WTC11 (cell line): ENCODE results near the gene FALEC. TPM values are rescaled to one million over a fixed set of nuclear protein-coding genes. Genes with fewer than 3 reads are reported as not detected.
A peak's percentile ranks its signal among the peaks of the same experiment; 100 is the strongest.

Experiments
- ATAC-seq: fragments of 200-7000 bp; cut with Tn5 transposase; 2 replicates; pipeline ENCODE4 v1.10.0; 2021; ENCODE audit warnings: mild to moderate bottlenecking, moderate library complexity
- CTCF ChIA-PET: fragments of 300-600 bp; sonication (Branson Sonifier 250); formaldehyde crosslinking; loops from one replicate; lab custom pipeline; 2021; ENCODE audit warnings: antibody characterized with exemption; lab: Charles Lee
- POLR2A ChIA-PET: fragments of 350-600 bp; sonication (Branson Sonifier 250); formaldehyde crosslinking; loops from one replicate; lab custom pipeline; 2021; ENCODE audit warnings: antibody characterized with exemption; lab: Charles Lee
- DNase-seq: peaks from one replicate; pipeline ENCODE4 v3.0.0; 2021; ENCODE audit warnings: low spot score
- H3K27ac Mint-ChIP-seq: 2 replicates; pipeline ENCODE4 v1.8.0; 2021; ENCODE audit warnings: mixed read lengths
- H3K27me3 Mint-ChIP-seq: 2 replicates; pipeline ENCODE4 v1.8.0; 2021; ENCODE audit warnings: low read depth, mild to moderate bottlenecking, moderate library complexity, mixed read lengths
- H3K36me3 Mint-ChIP-seq: 2 replicates; pipeline ENCODE4 v1.8.0; 2021; ENCODE audit warnings: mixed read lengths
- H3K4me1 Mint-ChIP-seq: 2 replicates; pipeline ENCODE4 v1.8.0; 2022; ENCODE audit warnings: mixed read lengths
- H3K4me3 Mint-ChIP-seq: 2 replicates; pipeline ENCODE4 v1.8.0; 2021; ENCODE audit warnings: mild to moderate bottlenecking, moderate library complexity, mixed read lengths
- H3K9me3 Mint-ChIP-seq: 2 replicates; pipeline ENCODE4 v1.8.0; 2021; ENCODE audit warnings: mixed read lengths
- AFF4 ChIP-seq: sonication (generic); formaldehyde crosslinking; IDR thresholded peaks from 2 replicates; pipeline ENCODE4 v1.8.1; 2023; ENCODE audit warnings: mild to moderate bottlenecking, missing genetic modification reagents, borderline replicate concordance
- ATF1 ChIP-seq: sonication (generic); formaldehyde crosslinking; IDR thresholded peaks from 2 replicates; pipeline ENCODE4 v1.8.1; 2023; ENCODE audit warnings: mild to moderate bottlenecking, moderate library complexity, missing genetic modification reagents
- ATF6 ChIP-seq: sonication (generic); formaldehyde crosslinking; IDR thresholded peaks from 2 replicates; pipeline ENCODE4 v1.8.1; 2023; ENCODE audit warnings: mild to moderate bottlenecking, missing genetic modification reagents
- CTCF ChIP-seq: fragments of 200-600 bp; IDR thresholded peaks from 2 replicates; pipeline ENCODE4 v1.8.0; 2022; ENCODE audit warnings: antibody characterized with exemption
- EMX1 ChIP-seq: fragments of 250-450 bp; sonication (Bioruptor Pico); IDR thresholded peaks from 2 replicates; pipeline ENCODE4 v1.8.0; 2021; ENCODE audit warnings: mild to moderate bottlenecking
- FOXK1 ChIP-seq: sonication (generic); formaldehyde crosslinking; IDR thresholded peaks from 2 replicates; pipeline ENCODE4 v1.8.0; 2022; ENCODE audit warnings: mild to moderate bottlenecking, moderate library complexity, missing genetic modification reagents
- GABPB1 ChIP-seq: sonication (generic); formaldehyde crosslinking; IDR thresholded peaks from 2 replicates; pipeline ENCODE4 v1.8.1; 2023; ENCODE audit warnings: mild to moderate bottlenecking, missing genetic modification reagents
- KAT7 ChIP-seq: sonication (generic); formaldehyde crosslinking; IDR thresholded peaks from 2 replicates; pipeline ENCODE4 v1.8.1; 2023; ENCODE audit warnings: missing genetic modification reagents, mild to moderate bottlenecking, borderline replicate concordance
- NFE2L1 ChIP-seq: sonication (generic); formaldehyde crosslinking; IDR thresholded peaks from 2 replicates; pipeline ENCODE4 v1.8.1; 2023; ENCODE audit warnings: missing genetic modification reagents
- NR3C1 ChIP-seq: sonication (generic); formaldehyde crosslinking; conservative IDR thresholded peaks from 2 replicates; pipeline ENCODE4 v1.8.1; 2023; ENCODE audit warnings: low read depth, mild to moderate bottlenecking, missing genetic modification reagents
- RORB ChIP-seq: fragments of 250-450 bp; sonication (Bioruptor Pico); IDR thresholded peaks from 2 replicates; pipeline ENCODE4 v1.9.0; 2021; ENCODE audit warnings: mild to moderate bottlenecking
- SOX15 ChIP-seq: fragments of 250-450 bp; sonication (Bioruptor Pico); IDR thresholded peaks from 2 replicates; pipeline ENCODE4 v1.9.0; 2021; ENCODE audit warnings: mild to moderate bottlenecking
- SP1 ChIP-seq: sonication (generic); formaldehyde crosslinking; conservative IDR thresholded peaks from 2 replicates; pipeline ENCODE4 v1.8.1; 2022; ENCODE audit warnings: missing genetic modification reagents
- TEAD1 ChIP-seq: sonication (generic); formaldehyde crosslinking; IDR thresholded peaks from 2 replicates; pipeline ENCODE4 v1.8.0; 2022; ENCODE audit warnings: mild to moderate bottlenecking, missing genetic modification reagents
- TEAD4 ChIP-seq: sonication (generic); formaldehyde crosslinking; IDR thresholded peaks from 2 replicates; pipeline ENCODE4 v1.8.0; 2022; ENCODE audit warnings: mild to moderate bottlenecking, missing genetic modification reagents
- ZNF396 ChIP-seq: fragments of 250-450 bp; sonication (Bioruptor Pico); IDR thresholded peaks from 2 replicates; pipeline ENCODE4 v1.8.0; 2021; ENCODE audit warnings: mild to moderate bottlenecking, moderate library complexity, borderline replicate concordance
- ZNF671 ChIP-seq: fragments of 250-450 bp; sonication (Bioruptor Pico); IDR thresholded peaks from 2 replicates; pipeline ENCODE4 v1.8.0; 2021; ENCODE audit warnings: mild to moderate bottlenecking
- total RNA-seq: library from RNA; stranded (reverse); gene quantifications from 3 replicates; pipeline ENCODE4 v1.2.3, GENCODE V29; 2021
- TF ChIP-seq, protein P1 (sequence below): sonication (generic); formaldehyde crosslinking; IDR thresholded peaks from 2 replicates; pipeline ENCODE4 v1.8.1; 2023; ENCODE audit warnings: mild to moderate bottlenecking, moderate library complexity, missing genetic modification reagents
- TF ChIP-seq, protein P2 (sequence below): fragments of 250-450 bp; sonication (Bioruptor Pico); IDR thresholded peaks from 2 replicates; pipeline ENCODE4 v1.9.0; 2021; ENCODE audit warnings: moderate library complexity, mild to moderate bottlenecking, inconsistent platforms, borderline replicate concordance
- TF ChIP-seq, protein P3 (sequence below): sonication (generic); formaldehyde crosslinking; IDR thresholded peaks from 2 replicates; pipeline ENCODE4 v1.8.0; 2022; ENCODE audit warnings: mild to moderate bottlenecking, missing genetic modification reagents
- TF ChIP-seq, protein P4 (sequence below): sonication (generic); formaldehyde crosslinking; IDR thresholded peaks from 2 replicates; pipeline ENCODE4 v1.8.0; 2023; ENCODE audit warnings: mild to moderate bottlenecking, missing genetic modification reagents
- TF ChIP-seq, protein P5 (sequence below): sonication (generic); formaldehyde crosslinking; IDR thresholded peaks from 2 replicates; pipeline ENCODE4 v1.8.0; 2022; ENCODE audit warnings: mild to moderate bottlenecking, missing genetic modification reagents

FALEC gene
- total RNA-seq, 1 experiment from 2014 or later: 1.2 TPM

- TF ChIP-seq AFF4 (CRISPR knock-in tag) (no peak), ZNF671 (CRISPR knock-in tag) (no peak), ATF6 (CRISPR knock-in tag) (no peak), SOX15 (CRISPR knock-in tag) (no peak), ATF1 (no peak), ZNF396 (CRISPR knock-in tag) (no peak), EMX1 (CRISPR knock-in tag) (no peak), RORB (no peak)
- TF ChIP-seq, protein P1, sequence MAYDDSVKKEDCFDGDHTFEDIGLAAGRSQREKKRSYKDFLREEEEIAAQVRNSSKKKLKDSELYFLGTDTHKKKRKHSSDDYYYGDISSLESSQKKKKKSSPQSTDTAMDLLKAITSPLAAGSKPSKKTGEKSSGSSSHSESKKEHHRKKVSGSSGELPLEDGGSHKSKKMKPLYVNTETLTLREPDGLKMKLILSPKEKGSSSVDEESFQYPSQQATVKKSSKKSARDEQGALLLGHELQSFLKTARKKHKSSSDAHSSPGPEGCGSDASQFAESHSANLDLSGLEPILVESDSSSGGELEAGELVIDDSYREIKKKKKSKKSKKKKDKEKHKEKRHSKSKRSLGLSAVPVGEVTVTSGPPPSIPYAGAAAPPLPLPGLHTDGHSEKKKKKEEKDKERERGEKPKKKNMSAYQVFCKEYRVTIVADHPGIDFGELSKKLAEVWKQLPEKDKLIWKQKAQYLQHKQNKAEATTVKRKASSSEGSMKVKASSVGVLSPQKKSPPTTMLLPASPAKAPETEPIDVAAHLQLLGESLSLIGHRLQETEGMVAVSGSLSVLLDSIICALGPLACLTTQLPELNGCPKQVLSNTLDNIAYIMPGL (CRISPR knock-in tag): no peak
- TF ChIP-seq, protein P2, sequence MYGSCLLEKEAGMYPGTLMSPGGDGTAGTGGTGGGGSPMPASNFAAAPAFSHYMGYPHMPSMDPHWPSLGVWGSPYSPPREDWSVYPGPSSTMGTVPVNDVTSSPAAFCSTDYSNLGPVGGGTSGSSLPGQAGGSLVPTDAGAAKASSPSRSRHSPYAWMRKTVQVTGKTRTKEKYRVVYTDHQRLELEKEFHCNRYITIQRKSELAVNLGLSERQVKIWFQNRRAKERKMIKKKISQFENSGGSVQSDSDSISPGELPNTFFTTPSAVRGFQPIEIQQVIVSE (CRISPR knock-in tag): no peak
These were observed 2.2 kb upstream of the FALEC start (continued) for GRCh38 chr1:150513351-150513791.

- Mint-ChIP-seq H3K4me3 (peak overlapping the region; percentile 79), H3K4me1 (peaks cover 12% of the 10 kb centered on the region), H3K27me3 (no peaks in the 10 kb centered on the region; the same call in 1 of the 2 replicates), H3K36me3 (peaks cover 4% of the 10 kb centered on the region; the same call in 1 of the 2 replicates), H3K9me3 (no peaks in the 10 kb centered on the region), H3K27ac (no peak overlapping the region)
- DNase-seq (no peak), ATAC-seq (no peak)
- POLR2A ChIA-PET: interaction anchor here (1.3 kb wide), 1 partner anchor 10 kb away, joined by 4 read pairs; no protein-coding TSS in a partner anchor
- CTCF ChIA-PET: interaction anchor here (2.0 to 9.7 kb wide), 3 partner anchors 20 to 84 kb away, joined by 6 to 139 read pairs (median 32); no protein-coding TSS in a partner anchor
- TF ChIP-seq NR3C1 (CRISPR knock-in tag): no peak
- TF ChIP-seq FOXK1: no peak
- no peak for TF ChIP-seq TEAD4 (CRISPR knock-in tag)
- no peak for TF ChIP-seq KAT7 (CRISPR knock-in tag)
- TF ChIP-seq, protein P3, sequence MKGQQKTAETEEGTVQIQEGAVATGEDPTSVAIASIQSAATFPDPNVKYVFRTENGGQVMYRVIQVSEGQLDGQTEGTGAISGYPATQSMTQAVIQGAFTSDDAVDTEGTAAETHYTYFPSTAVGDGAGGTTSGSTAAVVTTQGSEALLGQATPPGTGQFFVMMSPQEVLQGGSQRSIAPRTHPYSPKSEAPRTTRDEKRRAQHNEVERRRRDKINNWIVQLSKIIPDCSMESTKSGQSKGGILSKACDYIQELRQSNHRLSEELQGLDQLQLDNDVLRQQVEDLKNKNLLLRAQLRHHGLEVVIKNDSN: no peak
- TF ChIP-seq, protein P4, sequence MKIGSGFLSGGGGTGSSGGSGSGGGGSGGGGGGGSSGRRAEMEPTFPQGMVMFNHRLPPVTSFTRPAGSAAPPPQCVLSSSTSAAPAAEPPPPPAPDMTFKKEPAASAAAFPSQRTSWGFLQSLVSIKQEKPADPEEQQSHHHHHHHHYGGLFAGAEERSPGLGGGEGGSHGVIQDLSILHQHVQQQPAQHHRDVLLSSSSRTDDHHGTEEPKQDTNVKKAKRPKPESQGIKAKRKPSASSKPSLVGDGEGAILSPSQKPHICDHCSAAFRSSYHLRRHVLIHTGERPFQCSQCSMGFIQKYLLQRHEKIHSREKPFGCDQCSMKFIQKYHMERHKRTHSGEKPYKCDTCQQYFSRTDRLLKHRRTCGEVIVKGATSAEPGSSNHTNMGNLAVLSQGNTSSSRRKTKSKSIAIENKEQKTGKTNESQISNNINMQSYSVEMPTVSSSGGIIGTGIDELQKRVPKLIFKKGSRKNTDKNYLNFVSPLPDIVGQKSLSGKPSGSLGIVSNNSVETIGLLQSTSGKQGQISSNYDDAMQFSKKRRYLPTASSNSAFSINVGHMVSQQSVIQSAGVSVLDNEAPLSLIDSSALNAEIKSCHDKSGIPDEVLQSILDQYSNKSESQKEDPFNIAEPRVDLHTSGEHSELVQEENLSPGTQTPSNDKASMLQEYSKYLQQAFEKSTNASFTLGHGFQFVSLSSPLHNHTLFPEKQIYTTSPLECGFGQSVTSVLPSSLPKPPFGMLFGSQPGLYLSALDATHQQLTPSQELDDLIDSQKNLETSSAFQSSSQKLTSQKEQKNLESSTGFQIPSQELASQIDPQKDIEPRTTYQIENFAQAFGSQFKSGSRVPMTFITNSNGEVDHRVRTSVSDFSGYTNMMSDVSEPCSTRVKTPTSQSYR (CRISPR knock-in tag): no peak
- no peak for TF ChIP-seq NFE2L1 (CRISPR knock-in tag)
- TF ChIP-seq CTCF: no peak
- no peak for TF ChIP-seq TEAD1 (CRISPR knock-in tag)
- no peak for TF ChIP-seq SP1 (CRISPR knock-in tag)
- TF ChIP-seq, protein P5, sequence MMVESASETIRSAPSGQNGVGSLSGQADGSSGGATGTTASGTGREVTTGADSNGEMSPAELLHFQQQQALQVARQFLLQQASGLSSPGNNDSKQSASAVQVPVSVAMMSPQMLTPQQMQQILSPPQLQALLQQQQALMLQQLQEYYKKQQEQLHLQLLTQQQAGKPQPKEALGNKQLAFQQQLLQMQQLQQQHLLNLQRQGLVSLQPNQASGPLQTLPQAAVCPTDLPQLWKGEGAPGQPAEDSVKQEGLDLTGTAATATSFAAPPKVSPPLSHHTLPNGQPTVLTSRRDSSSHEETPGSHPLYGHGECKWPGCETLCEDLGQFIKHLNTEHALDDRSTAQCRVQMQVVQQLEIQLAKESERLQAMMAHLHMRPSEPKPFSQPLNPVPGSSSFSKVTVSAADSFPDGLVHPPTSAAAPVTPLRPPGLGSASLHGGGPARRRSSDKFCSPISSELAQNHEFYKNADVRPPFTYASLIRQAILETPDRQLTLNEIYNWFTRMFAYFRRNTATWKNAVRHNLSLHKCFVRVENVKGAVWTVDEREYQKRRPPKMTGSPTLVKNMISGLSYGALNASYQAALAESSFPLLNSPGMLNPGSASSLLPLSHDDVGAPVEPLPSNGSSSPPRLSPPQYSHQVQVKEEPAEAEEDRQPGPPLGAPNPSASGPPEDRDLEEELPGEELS: no peak
- no peak for TF ChIP-seq GABPB1 (CRISPR knock-in tag)
These were observed 1.3 kb upstream of the FALEC start for GRCh38 chr1:150514260-150514659.
